Activated T-cell treated with anti-CD3 and anti-CD28 coated beads, Interleukin-2, amount 50 U/mL, for 1 hour (primary cell): ENCODE data around the gene SFMBT2.

Source experiments
- DNase-seq: peaks from one replicate; pipeline ENCODE4 v3.0.0-alpha.2; 2020

Gene SFMBT2

DNA sequence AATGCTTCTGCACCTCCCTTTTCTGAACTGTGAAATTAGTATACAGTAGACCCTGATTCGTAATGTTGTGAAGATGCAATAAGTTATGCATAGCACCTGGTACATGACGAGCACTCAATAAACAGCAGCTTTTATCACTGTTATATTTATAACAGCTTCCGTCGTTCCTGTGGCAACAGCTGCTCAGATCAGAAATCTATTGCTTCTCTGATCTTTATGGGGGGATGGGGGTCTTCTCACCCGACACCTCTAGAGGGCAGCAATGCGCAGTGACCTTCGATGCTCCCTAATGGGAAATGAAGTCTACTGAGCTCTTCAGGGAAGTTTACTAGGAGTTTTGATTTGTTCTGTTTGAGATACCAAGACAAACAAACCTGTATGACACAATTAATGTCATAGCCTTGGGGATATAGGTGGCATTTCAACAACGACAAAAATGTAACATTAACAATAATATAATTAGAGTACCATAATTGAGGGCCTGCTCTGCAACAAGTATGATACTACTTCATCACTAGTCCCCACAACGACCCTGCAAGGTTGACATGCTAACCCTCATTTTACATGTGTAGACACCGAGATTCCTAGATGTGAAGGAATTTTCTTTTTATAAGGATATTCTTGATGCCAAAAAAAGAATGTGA lies 289.6 kb downstream of the SFMBT2 start:
- DNase-seq, result peak; percentile 70

DNA sequence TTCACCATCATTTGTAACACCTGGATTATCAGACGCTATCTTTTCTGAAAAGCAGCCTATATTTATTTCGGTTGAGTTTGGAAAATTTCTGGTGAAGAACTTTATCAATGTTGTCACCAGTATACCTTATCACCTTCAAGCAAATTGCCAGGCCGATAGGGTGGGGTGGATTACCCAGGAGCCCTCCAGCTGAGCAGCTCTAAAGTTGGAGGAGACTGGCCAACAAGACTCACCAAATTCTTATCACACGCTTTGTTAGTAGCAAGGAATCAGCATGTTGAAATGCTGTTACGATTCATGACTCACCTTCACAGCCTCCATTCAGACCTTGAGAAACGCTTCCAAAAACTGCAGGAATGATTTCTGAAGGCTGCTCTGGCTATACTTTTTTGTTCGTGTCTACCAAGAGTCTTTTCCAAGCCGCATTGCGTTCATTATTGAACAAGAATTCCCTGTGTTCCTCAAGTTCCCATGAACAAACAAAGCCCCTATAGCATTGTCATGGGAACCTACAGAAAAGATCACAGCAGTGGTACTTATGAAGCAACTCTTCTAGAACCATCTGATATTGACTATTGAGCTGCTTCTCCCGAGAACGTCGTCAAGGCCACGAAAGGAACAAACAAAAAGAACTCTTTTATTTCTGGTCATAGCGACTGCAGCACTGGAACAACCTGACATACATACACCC lies 291.4 kb downstream of the SFMBT2 start:
- no peak for DNase-seq

DNA sequence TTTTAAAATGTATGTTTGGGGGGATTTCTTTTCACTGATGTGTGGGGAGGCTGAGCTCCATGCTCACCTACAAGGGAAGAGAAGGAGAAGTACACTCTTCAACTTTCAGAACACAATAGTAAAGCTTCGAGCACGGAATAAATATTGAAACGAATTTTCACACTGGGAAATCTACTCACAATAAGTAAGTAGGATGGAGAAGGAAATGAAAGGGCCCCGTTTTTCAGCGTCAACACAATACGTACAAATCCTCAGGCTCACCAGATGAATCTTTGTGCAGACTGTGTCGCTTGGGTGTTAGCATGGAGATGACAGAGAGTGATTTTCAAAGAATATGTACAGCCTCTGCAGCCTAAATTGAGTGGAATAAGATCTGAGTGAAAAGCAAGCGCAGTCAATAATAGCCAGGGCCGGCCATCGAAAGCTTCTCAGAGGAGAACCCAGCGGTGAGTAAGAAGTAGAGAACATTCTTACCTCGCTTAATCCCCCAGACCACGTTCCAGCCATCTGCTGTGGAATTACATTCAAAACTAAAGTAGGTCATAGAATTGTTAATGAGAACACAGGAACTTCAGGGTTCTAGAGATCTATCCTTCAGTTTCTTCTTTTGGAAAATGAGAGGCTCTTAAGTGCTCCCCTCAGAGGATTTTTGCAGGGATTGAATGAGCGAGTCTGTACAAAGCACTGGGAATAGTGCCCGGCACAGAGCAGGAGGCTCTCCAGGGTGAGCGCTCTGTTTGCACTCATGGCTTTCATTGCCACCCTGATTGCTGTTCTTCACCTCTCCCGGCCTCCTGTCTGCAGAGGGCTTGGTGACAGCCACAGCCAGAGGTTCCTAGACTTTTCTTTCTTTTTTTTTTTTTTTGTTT lies 292.8 kb downstream of the SFMBT2 start:
- no peak for DNase-seq

DNA sequence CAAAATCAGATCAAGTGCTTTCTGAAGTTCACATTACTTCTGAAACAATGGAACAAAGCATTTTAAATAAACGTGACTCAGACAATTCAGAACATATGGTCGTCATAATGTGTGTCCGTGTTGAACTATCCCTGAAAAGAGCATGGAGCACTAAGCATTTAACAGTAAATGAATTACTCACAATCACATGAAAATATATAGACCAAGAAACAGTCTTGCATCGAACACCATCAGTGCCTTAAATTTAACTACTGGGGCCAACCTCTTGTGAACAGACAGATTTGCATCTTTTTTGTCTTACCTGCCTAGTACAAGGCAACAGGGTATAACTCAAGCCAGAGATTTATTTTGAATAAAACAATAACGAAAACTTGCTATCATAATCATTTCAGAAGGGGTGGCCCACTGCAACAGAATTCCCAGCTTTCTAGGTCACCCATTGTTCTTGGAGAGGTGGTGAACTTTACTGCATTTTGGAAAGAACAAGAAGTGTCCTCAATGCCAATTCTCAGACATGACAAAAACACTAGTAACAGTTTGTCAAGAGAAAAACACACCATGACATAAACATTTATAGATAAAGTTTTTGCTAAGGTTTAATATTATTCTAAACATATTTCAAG lies 293.5 kb downstream of the SFMBT2 start:
- no peak for DNase-seq

DNA sequence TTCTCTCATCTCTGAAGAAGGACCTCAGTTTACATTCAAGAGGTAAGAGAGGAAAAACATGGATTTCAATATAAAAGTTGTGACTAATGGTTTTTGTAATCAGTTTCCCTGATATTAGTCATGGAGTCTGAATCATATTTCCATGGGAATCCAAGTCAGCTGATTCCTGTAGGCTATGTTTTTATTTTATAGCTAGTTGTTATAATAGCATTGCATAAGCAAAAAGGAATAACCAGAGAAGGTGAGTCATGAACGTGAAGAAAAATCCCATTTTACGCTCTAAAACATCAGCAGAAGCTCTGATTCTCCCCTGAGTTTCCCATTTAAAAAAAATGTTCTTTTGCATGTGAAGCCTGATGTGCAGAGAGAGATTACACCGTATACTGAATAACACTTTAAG lies 299.3 kb downstream of the SFMBT2 start:
- DNase-seq, result no peak

DNA sequence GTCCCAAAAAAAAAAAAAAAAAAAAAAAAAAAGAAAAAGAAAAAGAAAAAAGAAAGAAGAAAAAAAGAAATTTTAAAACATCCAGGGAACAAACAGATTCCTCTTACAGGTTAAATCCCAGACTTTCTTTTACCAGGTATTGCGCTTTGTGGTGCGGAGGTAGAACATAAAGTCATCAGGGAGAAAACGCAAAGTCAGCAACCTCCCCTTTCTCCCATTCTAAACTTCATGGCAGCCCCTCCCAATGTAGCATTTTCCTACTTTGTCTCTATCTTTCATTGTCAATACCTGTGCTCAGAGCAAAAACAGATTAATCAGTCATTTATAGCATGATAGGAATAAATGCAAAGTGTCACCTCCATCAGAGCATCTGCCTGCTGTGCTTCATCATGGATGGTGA lies 299.7 kb downstream of the SFMBT2 start:
- DNase-seq, result no peak
